ENCODE measurements around the gene IBSP. TPM values are rescaled to one million over a fixed set of nuclear protein-coding genes. Genes with fewer than 3 reads are reported as not detected.

IBSP gene
- total RNA-seq, 1 experiment from 2014 or later, result not detected

GRCh38 chr4:87857789-87858188, 58.4 kb downstream of the IBSP start:
- peaks cover 13 to 21% of the 10 kb centered on the region in 2 experiments for H3K4me1 Mint-ChIP-seq
- H3K4me1 ChIP-seq (ENCODE audit: insufficient read depth, low read length), result peaks cover 5% of the 10 kb centered on the region; the same call in 1 of the 2 replicates
- no peak for TF ChIP-seq CTCF (conservative IDR thresholded peaks at IDR 0.05)
- no peaks in the 10 kb centered on the region for H3K79me2 ChIP-seq (ENCODE audit: insufficient read depth, low read length)
- no peak overlapping the region for H3K9ac ChIP-seq (ENCODE audit: extremely low read depth, insufficient read length, low read length)
- no peak overlapping the region for H3K27ac ChIP-seq (ENCODE audit: insufficient read length, low read depth, low read length)
- no peaks in the 10 kb centered on the region for H3K23me2 ChIP-seq (ENCODE audit: insufficient read length, low read depth, low read length, poor library complexity, severe bottlenecking)
- H3K56ac ChIP-seq (ENCODE audit: insufficient read length, low read depth, low read length), result no peak overlapping the region
- peaks cover 3% of the 10 kb centered on the region for H3K27me3 Mint-ChIP-seq (ENCODE audit: low read depth)
- no peak overlapping the region for H3T11ph ChIP-seq (ENCODE audit: low read length)
- H3K27ac Mint-ChIP-seq, result no peak overlapping the region
- H2AFZ ChIP-seq (ENCODE audit: low read length), result no peak overlapping the region
- H2BK120ac ChIP-seq (ENCODE audit: low read depth, low read length, poor library complexity, severe bottlenecking), result no peak overlapping the region
- no peak overlapping the region for H3K14ac ChIP-seq (ENCODE audit: insufficient read depth, low read length)
- no peak overlapping the region for H2AK5ac ChIP-seq (ENCODE audit: insufficient read length, low read length)
- no peak overlapping the region for H4K91ac ChIP-seq (ENCODE audit: insufficient read length, low read depth, low read length)
- no peaks in the 10 kb centered on the region for H3K79me1 ChIP-seq (ENCODE audit: insufficient read depth, low read depth, low read length, poor library complexity, severe bottlenecking)
- H3K27me3 ChIP-seq (ENCODE audit: insufficient read depth, low read length), result no peaks in the 10 kb centered on the region; the same call in 1 of the 2 replicates
- no peak overlapping the region for H2BK20ac ChIP-seq (ENCODE audit: low read depth, low read length, poor library complexity, severe bottlenecking)
- no peak overlapping the region for H3K23ac ChIP-seq (ENCODE audit: insufficient read length, low read depth, low read length)
- H3K4me3 Mint-ChIP-seq, result no peak overlapping the region
- H2BK12ac ChIP-seq (ENCODE audit: insufficient read length, low read depth, low read length), result no peak overlapping the region
- WGBS (ENCODE audit: extremely low coverage, insufficient read length, low lambda C conversion rate), result no CpG with 5 or more reads among the region's 5 CpGs
- no peak overlapping the region for H2BK5ac ChIP-seq (ENCODE audit: insufficient read length, low read length)
- no peak for DNase-seq
- no peaks in the 10 kb centered on the region for H4K20me1 ChIP-seq (ENCODE audit: control insufficient read depth, insufficient read depth, insufficient read length)
- H3K18ac ChIP-seq (ENCODE audit: insufficient read length, low read depth, low read length), result no peak overlapping the region
- no peak overlapping the region for H4K5ac ChIP-seq (ENCODE audit: insufficient read length, low read depth, low read length)
- no peak overlapping the region for H2BK15ac ChIP-seq (ENCODE audit: low read depth, low read length)
- H4K8ac ChIP-seq (replicated peaks; ENCODE audit: insufficient read length, low read depth, low read length), result no peak overlapping the region
- H3K4me2 ChIP-seq (ENCODE audit: insufficient read depth, insufficient read length, low read length), result no peak overlapping the region
- no peak overlapping the region for H3K4ac ChIP-seq (ENCODE audit: low read depth, low read length)
- H3K9me3 Mint-ChIP-seq, result peaks cover 1 to 3% of the 10 kb centered on the region in 2 experiments; a peak in 3 of 5 replicates
- peaks cover 0 to 9% (median under 1%) of the 10 kb centered on the region in 3 experiments; a peak in 5 of 7 replicates for H3K36me3 Mint-ChIP-seq (ENCODE audit: insufficient read depth in 1 of 3, low read depth in 3 of 3)
- H3K9me3 ChIP-seq (ENCODE audit: control insufficient read depth, low read depth, low read length), result no peaks in the 10 kb centered on the region

Other genes with a start within 250 kb of the IBSP start
- gene DSPP, start 191.0 kb upstream of the IBSP start, total RNA-seq (2021), result not detected in 2 replicates
- gene DMP1, start 149.3 kb upstream of the IBSP start, total RNA-seq (2021), result not detected in 2 replicates
- not detected in 2 replicates for gene MEPE, start 33.4 kb downstream of the IBSP start, total RNA-seq (2021)
- 13.2 and 15.5 TPM in 2 replicates for gene SPP1, start 176.2 kb downstream of the IBSP start, total RNA-seq (2021)
- gene PKD2, start 208.1 kb downstream of the IBSP start, total RNA-seq (2021), result 35.7 and 38.4 TPM in 2 replicates

Measured in H9 (cell line).